IPS-NIHi11 (cell line): Measurements from ENCODE around the gene DCUN1D2.
A peak's percentile ranks its signal among the peaks of the same experiment; 100 is the strongest.

Experiments
- DNase-seq: peaks from one replicate; pipeline ENCODE4 v3.0.0; 2012; ENCODE audit warnings: mixed read lengths, low spot score

DCUN1D2 gene

DNA sequence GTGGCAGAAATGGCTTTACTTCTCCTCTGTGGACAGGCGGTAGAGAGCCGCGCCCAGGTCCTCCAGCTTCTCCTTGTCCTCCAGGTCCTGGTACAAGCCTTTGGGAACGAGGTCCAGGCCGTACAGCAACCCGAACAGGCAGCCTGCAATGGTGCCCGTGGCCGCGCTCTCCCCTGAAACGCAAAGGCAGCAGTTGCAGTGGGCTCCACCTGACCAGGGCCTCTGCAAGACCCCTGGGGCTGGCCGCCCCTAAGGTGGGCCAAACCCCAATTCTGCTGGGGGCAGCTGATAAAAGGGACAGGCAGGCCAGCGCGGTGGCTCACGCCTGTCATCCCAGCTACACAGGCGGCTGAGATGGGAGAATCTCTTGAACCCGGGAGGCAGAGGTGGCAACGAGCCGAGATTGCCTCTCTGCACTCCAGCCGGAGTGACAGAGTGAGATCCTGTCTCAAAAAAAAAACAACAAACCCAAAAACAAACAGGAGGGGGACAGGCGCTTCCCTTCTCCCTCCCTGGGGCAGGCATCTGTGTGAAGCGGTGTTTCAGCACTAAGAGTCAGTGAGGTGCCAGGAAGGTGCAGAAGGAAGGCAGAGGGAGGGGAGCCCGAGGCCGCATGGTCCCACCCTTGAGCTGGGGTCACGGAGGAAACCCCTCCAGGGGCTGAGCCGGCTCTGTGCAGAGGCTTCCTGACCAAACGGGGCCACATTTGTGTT lies 67.5 kb downstream of the DCUN1D2 start:
- no peak for DNase-seq

DNA sequence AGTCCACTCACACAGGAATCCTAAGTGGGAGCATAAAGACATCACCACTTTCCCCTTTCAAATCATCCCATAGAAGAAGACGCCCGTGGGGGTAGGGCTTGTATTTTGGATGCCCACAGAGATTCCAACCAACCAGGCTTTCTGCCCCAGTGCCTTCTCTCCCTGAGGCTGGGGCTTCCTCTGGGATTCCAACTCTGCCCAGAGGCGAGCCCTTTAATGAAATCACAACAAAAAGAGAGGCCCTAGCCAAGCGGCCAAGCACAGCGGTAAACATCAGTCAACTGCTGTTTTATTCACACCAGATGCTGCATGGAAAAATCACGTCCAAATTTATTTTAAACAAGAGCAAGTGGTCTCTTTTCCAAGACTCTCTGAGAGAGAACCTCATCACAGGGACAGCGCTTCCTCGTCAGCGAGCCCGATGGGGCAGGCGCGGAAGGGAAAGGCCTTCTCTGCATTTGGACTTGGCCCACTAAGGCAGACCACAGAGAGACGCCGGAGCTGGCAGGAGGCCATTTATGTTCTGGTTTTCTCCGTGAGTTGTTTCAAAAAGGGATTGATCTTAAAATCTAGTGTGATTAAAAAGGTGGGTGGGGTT lies 68.7 kb downstream of the DCUN1D2 start:
- DNase-seq: no peak

DNA sequence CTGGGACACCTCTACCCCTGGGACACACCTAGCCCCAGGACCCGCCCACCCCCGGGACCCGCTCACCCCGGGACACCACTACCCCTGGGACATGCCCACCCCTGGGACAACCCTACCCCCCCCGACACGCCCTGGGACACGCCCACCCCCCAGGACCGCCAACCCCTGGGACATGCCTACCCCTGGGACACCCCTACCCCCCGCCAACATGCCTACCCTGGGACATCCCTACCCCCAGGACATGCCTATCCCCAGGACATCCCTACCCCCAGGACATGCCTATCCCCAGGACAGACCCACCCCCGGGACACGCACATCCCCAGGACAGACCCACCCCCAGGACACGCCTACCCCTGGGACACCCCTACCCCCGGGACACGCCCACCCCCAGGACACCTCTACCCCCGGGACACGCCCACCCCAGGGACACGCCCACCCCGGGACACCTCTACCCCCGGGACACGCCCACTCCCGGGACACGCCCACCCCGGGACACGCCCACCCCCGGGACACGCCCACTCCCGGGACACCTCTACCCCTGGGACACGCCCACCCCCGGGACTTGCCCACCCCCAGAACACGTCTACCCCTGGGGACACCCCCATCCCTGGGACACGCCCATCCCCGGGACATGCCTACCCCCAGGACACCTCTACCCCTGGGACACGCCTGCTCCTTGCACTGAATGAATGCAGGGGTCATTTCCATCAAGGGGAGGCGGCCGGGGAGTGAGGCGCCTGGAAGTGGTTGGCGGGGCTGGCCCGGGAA lies 69.5 kb downstream of the DCUN1D2 start:
- DNase-seq: peak; percentile 65

DNA sequence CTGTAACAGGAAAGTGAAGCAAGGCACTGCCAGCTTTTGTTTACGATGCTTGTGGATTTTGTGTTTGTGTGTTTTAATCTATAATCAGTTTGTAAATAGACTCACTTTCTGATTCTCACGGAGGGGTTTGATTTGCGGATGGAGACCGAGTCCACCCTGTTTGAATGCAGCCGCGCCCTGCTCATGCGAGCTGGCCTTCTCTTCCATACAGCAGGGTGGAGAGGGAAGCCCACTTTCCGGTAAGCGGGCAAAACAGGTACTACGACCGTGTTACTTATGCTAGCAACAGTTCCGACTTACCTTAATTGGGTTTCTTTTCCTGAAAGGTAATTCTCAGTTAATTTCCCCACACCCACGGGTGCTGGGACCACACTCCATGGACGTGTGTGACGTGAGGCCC lies 70.3 kb downstream of the DCUN1D2 start:
- no peak for DNase-seq

DNA sequence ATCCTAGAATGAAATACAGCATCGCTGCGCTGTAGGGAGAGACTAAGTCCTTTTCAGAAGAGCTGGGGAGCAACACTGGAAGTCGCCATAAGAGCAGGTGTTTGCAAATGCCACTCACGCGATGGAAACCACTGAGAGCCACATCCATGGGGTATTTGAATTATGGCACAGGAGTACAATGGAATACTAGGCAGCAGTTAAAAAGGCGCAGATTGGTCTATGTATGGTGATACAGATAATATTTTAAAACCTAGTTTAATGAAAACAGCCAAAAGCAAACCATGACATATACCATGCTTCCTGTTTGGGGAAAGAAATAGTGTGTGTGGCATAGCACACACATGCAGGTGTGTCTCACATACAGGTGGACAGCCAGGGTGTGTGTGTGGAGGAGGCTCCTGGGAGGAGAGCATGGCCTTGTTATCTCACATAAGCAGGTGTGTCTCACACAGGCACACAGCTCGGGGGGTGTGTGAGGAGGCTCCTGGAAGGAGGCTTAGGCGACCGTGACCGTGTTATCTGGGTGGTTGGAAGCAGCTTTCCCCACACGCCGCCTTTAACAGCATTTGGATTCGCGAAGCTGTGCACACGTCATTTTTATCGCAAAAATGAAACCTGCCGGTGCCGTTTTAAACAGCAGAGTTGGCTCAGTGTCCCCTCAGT lies 70.8 kb downstream of the DCUN1D2 start:
- DNase-seq: no peak

DNA sequence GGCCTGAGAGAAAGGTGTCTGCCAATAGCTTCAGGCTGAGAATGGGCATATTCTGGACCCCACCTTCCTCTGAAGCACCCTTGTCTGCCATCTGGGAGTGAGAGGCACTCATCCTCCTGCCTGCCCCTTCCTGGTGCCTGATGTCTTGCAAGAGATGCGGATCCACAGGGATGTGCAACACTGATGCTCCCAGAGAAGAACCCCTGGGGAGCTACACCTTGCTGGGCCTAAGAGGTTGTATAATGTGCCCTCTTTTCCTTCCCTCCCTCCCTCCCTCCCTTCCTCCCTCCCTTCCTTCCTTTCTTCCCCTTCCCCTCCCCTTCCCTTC lies 71.8 kb downstream of the DCUN1D2 start:
- no peak for DNase-seq

DNA sequence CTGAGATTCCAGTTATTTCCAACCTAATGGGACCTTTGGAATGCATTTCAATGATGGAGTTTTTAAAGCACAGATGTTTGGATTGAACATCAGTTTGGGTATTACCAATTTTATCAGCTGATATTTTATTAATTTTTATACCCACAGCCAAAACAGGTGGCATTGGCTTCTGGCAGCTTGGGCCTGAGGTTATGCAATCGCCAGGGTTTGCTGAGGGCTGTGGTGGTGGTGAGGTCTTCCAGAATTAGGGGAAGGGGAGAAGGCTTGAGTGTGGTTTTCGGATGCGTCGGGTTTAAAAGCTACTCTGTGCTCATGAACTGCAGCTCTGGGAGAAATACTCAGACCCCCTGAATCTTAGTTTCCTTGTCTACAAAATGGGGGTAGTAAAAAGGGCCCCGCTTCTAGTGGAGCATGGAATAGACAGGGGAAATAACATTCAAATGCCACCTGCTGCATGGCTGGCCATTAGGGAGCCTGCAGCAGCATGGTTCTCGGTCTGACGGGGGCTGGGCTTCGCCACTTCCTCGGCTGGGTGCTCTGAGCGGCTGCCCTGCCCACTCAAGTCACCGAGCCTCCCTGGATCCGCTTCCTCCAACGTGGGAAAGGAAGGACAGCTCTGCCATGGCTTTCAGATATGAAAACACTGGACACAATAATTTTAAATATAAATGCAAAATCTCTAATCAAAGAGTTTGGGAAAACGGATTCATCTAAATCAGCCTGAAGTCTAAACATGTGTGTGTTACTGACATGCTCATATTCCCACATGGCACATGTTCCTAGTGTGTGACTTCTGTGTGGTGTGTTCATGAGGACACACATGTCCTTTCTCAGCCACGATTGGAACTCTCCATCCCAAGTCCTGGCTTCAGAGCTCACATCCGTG lies 72.4 kb downstream of the DCUN1D2 start:
- no peak for DNase-seq

DNA sequence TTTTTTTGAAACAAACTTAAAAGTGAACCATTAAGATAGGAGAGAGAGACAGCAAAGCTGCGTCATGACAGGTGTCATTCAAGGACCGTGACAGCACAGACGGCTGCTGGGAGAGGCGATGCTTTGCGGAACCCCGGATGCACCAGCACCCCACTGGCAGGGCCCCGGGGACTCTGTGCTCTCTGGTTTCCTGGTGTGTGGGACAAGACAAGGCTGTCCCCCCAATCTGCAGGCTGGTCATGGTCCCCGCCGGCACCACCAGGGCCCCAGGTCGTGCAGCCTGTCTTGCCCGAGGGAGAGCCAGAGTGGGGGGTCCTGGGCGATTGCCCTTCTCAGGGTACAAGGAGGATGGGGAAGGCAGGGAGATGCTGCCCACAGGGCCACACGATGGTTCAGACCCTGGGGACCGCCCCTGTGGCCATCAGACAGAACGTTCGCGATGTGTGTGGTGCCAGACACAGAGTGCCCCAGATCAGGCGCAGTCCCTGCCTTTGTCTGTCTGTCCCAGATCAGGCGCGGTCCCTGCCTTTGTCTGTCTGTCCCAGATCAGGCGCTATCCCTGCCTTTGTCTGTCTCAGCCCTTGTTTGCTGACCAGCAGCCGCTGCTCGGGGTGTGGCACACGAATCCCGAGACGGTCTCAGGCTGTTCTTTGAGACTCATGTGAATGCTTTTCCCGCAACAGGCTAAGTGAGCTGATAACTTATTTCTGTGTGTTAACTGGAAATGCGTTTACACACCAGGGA lies 73.3 kb downstream of the DCUN1D2 start:
- no peak for DNase-seq

DNA sequence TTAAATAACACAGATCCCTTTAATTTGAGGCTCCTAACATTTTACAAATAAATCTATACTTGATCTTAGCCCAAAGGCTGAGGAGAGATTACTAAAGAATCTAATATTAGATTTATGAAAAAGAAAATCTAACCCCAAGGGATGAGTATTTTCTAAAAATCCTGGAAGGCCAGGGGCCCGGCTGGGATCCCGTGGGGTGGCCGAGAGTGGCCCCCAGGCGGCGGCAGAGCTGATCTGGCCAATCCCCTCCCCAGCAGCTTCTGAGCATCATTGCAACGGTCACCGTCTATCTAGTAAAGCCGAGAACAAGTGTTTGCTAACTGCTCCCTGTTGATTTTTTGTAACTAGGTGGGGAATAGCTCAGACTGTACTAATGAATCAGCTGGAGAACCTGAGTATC lies 74.7 kb downstream of the DCUN1D2 start:
- no peak for DNase-seq

DNA sequence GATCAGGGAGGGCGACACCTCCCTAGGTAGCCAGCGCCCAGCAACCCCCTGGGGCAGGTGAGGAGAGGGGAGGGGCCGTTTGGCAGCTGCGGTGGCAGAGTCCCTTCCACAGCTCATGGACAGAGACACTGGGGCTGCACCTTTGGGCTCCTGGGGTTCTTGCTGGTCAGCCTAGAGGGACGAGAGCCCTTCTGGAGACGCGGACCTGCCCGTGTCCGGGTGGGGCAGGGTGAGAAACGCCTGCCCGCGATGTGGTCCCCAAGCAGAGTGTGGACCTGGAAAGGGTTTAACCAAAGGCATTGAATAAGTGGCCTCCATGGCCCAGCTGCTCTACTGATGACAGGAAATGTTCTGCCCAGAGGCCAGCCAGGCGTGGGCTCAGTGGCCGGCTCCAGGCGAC lies 75.5 kb downstream of the DCUN1D2 start:
- DNase-seq: no peak

DNA sequence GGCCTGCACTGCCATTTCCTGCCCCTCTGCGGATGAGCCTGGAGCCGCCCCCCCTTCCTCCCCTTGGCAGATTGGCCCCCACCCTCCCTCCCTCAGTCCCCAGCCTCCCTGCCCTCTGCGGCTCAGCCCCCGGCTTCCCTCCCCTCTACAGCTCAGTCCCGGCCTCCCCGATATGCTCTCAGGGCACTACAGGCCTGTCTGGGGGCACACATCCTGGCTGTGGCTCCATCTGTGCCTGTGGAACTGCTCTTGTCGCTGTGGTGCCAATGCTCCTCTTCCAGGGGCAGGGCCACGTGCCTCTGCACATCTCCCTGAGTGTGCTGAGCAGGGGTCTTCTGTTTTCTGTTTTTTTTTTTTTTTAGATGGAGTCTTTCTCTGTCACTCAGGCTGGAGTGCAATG lies 76.2 kb downstream of the DCUN1D2 start:
- no peak for DNase-seq

DNA sequence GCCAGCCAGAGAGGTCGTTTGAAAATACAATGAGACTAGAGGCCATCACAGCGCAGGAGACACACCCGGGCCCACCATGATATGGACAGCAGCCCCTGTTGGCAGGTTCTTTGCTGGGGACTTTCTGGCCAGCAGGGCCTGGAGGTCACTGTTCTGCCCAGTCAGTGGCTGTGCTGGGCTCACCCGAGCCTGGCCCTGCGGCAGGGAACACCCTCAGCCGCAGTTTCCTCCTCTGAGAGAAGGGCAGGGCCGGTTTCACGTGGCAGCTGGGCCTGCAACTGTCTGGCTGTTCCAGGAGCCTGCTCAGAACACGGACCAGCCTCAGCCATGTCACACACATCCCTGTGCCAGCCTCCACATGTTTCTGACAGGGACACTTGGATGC lies 76.6 kb downstream of the DCUN1D2 start:
- DNase-seq: no peak

DNA sequence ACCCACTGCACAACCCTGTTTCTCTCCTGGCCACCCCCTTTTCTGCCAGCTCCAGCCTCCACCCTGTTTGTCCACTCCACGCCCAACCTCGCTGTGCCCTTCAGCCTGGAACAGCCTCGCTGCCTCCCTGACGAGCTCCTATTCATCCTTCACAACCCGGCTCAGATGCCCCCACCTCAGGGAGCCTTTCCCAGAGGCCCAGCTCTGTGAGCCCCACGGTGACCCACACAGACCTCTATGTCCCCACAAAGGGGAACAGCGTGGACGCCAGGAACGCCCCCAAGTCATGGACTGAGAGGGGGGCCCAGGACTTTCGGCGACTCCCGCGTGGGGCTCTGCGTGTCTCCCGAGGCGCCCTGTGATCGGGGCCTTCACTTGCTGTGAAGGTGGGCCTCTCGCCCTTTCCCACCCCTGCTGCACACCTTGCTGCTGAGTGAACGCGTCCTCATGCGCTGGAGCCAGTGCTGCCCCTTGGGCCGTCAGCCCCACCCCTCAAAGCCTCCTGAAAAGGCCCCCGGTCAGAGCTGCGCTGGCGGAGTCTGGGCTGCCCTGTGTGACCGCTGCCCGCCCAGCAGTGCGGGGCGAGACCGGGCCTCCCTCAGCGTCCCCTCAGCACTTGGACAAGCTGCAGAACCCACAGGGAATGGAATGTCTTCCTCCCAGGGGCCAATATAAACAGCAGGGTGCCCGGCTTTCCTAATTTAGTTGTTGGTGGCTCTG lies 77.2 kb downstream of the DCUN1D2 start:
- no peak for DNase-seq

DNA sequence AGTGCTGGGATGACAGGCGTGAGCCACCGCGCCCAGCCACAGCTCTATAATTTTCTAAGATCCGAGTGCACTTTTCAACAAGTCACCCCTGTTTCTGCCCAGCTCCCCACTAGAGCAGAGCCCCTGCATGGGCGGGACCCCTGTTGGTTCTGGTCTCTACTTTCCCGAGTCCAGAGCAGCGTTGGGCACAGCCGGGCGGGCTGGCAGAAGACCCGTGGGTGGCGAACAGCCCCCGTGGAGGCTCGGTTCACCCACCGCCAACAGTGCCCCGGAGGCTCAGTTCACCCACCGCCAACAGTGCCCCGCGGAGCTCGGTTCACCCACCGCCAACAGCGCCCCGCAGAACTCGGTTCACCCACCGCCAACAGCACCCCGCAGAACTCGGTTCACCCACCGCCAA lies 78.1 kb downstream of the DCUN1D2 start:
- DNase-seq: no peak

DNA sequence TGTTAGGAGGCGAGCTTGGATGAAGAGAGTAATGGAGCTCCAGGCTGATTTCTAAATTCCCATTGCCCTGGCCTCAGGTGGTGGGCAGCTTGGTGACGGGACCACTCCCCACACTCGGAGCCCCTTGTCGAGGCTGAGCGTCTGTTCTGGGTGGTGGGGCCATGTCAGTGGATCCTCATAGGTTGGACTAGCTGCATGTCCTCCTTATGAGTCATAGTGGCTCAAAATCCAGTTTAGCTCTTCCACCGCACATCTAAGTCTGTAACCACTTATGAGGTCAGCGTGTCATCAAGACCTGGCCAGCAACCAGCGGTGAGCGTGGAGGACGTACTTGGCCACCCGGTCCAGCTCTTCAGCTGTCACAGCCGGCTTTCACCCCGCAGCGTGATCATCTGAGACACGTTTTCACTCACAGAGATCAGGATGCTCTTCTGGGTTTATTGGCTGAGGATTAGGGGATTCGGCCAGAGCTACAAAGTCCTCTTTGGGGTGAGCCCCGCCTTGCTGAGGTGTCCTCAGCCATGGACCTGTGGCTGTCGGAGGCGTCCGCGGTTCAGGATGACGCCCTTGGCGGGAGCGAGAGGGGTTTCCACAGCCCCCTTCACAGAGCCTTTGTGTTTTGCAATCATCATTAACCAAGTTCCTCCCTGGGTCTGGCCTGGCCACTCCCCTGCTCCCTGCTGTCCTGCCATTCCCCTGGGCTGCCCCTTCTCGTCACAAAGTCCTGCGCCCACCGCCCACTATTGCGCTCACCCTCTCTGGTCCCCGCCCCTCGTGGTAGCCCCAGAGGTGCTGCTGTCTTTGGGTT lies 79.1 kb downstream of the DCUN1D2 start:
- no peak for DNase-seq

DNA sequence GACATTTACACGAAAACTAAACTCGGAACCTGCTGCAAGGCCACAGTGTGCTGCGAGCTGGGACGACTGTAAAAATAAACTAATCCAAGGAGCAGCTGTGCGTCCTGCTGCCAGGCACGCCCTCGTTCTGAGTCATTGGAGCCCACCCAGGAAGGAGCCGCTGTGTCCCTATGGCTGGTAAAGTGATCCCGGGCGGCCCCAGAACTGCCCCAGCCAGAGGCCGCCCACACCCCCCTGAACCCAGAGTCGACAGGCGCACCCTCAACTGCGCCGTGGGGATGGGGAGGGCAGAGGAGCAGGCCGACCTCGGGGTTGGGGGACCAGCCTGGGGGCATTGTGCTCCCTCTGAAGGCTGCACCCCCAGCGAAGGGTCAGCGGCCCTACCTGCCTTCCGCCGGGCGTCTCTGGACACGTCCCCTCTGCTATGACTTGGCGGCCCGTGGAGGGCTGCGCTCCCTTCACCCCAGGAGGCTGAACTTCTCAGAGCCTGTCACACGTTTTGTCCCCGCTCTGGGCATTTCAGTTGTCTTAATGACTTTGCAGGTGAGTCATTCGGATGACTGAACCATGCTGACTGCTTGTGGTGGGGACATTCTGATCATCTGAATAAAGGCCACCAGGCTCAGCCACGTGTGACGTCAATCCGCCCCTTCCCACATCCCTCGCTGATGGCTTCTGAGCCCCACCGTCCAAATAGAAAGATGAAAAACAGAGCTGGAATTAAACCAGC lies 79.9 kb downstream of the DCUN1D2 start:
- DNase-seq: no peak

DNA sequence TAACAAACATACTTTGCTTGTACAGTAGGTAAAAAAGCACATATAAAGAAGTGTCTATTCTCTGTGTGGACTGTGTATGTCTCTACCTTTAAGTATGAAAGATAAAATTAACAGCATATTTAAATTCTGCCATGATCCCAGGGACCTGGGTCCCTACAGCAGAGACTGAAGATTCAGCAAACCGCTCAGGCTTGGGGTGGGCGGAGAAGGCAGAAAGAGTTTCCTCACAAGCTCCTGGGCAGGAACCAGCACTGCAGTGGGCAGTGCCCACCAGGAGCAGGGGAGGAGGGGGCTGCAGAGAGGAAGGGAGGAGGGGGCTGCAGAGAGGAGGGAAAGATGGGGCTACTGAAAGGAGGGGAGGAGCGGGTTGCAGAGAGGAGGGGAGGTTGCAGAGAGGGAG lies 81.9 kb downstream of the DCUN1D2 start:
- no peak for DNase-seq

DNA sequence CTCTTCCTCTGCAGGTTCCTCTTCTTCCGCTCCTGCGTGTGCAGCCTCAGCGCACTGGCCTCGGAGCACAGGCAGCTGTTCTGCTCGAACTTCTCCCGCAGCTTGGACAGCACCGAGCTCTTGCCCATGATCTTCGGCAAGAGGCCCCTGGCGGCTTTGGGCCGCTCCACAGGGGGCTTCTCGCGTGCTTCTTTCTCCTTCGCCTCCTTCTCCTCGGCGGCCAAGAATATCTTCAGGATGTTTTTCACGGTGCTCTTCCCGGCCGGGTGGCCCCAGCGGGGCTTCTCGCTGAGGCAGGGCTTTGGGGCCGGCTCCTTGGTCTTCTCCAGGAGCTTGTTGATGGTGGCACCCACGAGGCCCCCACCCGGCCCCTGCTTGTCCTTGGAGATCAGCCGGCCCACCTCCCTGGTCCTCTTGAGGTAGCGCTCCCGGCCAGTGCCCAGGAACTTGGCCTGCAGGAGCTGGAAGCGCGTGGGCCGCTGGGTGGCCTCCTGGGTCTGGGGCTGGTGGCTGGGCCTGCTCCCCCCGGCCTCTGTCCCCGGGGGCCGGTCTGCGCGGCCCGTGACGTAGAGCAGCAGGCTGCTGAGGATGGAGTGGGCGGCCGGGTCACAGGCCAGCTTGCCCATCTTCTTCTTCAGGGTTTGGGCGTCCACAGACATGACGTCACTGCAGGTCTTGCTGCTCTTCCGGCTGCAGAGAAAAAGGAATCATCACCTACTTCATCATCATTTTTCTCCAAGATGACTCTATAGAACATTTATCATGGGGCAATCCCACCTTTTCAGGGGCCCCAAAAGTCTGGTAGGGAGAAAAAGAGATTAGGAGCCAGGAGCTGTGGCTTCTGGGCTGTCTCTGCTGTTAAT lies 82.7 kb downstream of the DCUN1D2 start:
- DNase-seq: no peak
